Muscle of leg (tissue), 11 donors: ENCODE results near the gene LRCH3. TPM values are rescaled to one million over a fixed set of nuclear protein-coding genes. Genes with fewer than 3 reads are reported as not detected.

Experiments
- DNase-seq: peaks from one replicate; pipeline ENCODE4 v3.0.0; 2013
- H3K27ac ChIP-seq: one replicate; pipeline ENCODE4 v1.5.1; 2013; ENCODE audit warnings: mild to moderate bottlenecking, low read length, control low read depth
- H3K27me3 ChIP-seq: one replicate; pipeline ENCODE4 v1.6.1; 2013; ENCODE audit warnings: low read length; ENCODE audit not compliant: control insufficient read depth, insufficient read depth
- H3K36me3 ChIP-seq: one replicate; pipeline ENCODE4 v1.6.1; 2013; ENCODE audit warnings: low read length; ENCODE audit not compliant: control insufficient read depth, insufficient read depth
- H3K4me1 ChIP-seq: one replicate; pipeline ENCODE4 v1.6.1; 2013; ENCODE audit warnings: low read length; ENCODE audit not compliant: control insufficient read depth, insufficient read depth
- H3K4me3 ChIP-seq: one replicate; pipeline ENCODE4 v1.5.1; 2013; ENCODE audit warnings: low read length, control low read depth
- H3K9me3 ChIP-seq: replicated peaks from 2 replicates; pipeline ENCODE4 v1.6.1; 2013; ENCODE audit warnings: low read depth, low read length; ENCODE audit not compliant: control insufficient read depth
- WGBS: methylation state at CpG from one replicate; pipeline ENCODE4 v1.1.5; 2013; ENCODE audit warnings: missing lambda C conversion rate; ENCODE audit not compliant: insufficient coverage; 5-methylcytosine and 5-hydroxymethylcytosine counted together
- polyA plus RNA-seq, 8 donors: library from polyadenylated mRNA; unstranded; fragments of 120-200 nt; gene quantifications; one replicate each; pipeline versions ENCODE4 v1.2.1 to v1.2.3, GENCODE V29; 2013; ENCODE audit warnings: inconsistent platforms in 1 of 8, low replicate concordance in 1 of 8; ENCODE audit not compliant: insufficient read length in 8 of 8, insufficient read depth in 1 of 8
- total RNA-seq: library from RNA; stranded (reverse); fragments of 120-200 nt; gene quantifications from one replicate; pipeline ENCODE4 v1.2.4, GENCODE V29; 2013

Gene LRCH3
- total and polyA plus RNA-seq, 9 donors = 21.7 to 39.1 (median 27.8) TPM

DNA sequence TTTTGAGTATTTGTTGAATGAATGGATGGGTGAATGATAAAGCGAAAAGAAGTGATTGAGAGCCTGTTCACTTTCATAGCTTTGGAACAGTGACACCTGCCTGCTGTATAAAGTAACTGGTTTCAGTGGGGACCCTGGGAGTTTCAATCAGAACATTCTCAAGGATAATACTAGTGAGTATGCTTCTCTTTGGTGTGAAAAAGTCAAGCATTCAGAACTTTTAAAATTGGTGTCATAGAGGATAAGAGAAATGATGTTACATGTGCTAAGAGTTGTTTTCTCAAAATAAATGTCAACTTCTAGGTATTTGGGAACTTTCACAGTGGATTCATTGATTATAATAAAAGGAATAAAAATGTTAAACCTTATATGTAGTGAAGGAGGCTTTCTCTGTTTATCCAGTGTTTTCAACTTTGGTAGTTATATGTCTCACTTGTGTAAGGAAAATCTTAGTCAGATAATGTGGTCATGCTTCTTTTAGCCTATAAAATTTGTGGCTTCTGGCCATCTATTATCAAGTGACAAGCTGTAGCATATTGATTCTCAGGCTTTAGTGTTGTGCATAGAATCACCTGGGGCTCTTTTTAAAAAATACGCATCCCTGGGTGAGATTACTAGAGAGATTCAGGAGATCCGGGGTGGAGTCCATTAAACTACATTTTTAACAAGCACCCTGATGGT lies 11.9 kb downstream of the LRCH3 start:
- no peak overlapping the region for H3K27ac ChIP-seq
- no peak overlapping the region for H3K4me3 ChIP-seq
- DNase-seq = no peak
- peaks cover 3% of the 10 kb centered on the region for H3K4me1 ChIP-seq
- no peaks in the 10 kb centered on the region for H3K36me3 ChIP-seq
- no peaks in the 10 kb centered on the region for H3K9me3 ChIP-seq
- WGBS = 100% methylated on average over 1 of the region's 3 CpGs
- no peaks in the 10 kb centered on the region for H3K27me3 ChIP-seq

DNA sequence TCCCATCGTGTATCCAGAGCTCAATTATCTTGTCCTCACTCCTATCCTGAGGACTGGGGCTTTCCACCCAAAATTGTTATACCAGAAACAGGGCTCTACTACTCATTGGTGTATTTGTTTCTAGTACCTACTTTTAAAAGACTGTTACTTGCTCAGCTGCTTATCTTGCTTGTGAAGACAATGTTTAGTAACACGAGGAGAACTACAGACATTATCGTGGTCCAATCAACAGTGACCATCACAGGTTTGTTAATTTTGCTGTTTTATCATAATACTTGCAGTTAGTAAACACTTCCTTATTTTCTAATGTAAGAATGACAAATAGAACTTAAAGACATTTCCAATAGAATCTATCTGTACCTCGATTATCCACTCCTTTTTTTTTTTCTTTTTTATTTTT lies 13.5 kb downstream of the LRCH3 start:
- no CpG with 5 or more reads among the region's 4 CpGs for WGBS
- Histone ChIP-seq H3K27me3 (no peaks in the 10 kb centered on the region), H3K9me3 (no peaks in the 10 kb centered on the region), H3K36me3 (no peaks in the 10 kb centered on the region), H3K4me3 (no peak overlapping the region), H3K4me1 (no peaks in the 10 kb centered on the region), H3K27ac (no peak overlapping the region)
- no peak for DNase-seq

DNA sequence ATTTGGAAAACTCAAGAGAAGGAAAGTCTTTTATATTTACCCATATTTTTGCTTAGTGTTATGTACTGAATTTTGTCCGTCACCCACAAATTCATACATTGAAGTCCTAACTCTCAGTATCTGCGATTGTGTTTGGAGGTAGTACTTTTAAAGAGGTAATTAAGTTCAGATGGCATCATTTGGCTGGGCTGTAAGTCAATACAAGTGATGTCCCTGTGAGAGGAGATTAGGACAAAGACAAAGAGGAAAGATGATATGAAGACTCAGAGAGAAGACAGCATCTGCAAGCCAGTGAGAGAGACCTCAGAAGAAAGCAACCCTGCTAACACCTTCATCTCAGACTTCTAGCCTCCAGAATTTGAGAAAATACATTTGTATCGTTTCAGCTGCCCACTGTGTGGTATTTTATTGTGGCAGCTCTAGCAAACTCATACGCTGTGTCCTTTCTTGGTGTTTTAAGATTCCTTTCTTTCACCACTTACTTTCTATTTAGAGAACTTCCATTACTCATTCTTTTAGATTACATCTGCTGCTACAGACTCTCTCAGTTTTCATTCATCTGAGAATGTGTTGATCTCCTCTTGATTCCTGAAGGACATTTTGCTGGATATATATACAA lies 17.0 kb downstream of the LRCH3 start:
- no peak overlapping the region for H3K4me3 ChIP-seq
- no peak overlapping the region for H3K27ac ChIP-seq
- H3K27me3 ChIP-seq = no peaks in the 10 kb centered on the region
- WGBS = no CpG with 5 or more reads among the region's 4 CpGs
- H3K36me3 ChIP-seq = no peaks in the 10 kb centered on the region
- no peaks in the 10 kb centered on the region for H3K9me3 ChIP-seq
- H3K4me1 ChIP-seq = no peaks in the 10 kb centered on the region
- no peak for DNase-seq

DNA sequence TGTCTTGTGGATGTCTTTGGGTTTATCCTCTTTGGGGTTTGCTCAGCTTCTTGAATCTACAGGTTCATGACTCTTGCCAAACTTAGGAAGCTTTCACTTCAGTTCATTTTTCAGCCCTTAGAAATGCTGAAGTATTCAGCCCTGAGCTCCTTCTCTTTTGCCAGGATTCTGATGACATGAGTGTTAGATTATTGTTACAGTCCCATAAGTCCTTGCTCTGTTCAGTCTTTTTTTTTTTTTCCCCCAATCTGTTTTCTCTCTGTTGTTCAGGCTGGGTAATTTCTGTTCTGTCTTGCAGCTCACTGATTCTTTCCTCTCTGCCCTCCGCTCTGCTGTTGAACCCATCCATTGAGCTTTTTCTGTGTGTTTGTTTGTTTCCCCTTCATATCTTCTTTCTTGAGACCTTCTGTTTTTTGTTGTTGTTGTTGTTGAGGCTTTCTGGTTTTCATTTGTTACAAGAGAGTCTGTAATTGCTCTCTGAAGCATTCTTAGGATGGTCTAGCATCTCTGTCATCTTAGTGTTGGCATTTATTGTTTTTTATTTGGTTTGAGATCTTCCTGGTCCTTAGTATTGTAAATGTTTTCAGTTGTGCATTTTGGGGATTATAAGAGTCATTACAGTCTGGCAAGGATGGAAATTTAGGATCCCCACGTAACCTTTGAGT lies 18.4 kb downstream of the LRCH3 start:
- peak; percentile 82 for DNase-seq
- H3K4me1 ChIP-seq = no peaks in the 10 kb centered on the region
- H3K27ac ChIP-seq = peak overlapping the region; percentile 29

DNA sequence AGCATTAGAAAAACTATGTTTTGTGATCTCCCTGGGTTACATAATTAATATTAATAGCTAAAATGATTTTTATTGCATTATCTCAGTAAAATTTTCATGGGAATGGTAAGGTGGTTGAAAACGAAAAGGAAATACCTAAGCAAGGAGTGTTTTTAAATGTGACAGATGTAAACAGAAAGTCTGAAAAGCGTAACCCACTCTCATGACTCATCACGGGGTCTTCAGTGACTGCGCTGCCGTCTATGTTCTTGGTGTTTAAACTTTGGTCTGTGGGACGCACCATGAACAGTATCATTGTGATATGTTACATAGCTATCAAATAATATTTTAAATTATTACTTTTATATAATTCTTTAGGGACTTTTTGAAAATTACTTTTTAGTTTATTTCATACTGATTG lies 19.8 kb downstream of the LRCH3 start:
- H3K4me3 ChIP-seq = no peak overlapping the region
- 83% methylated on average over 1 of the region's 6 CpGs for WGBS
- H3K27ac ChIP-seq = peak overlapping the region; percentile 20
- no peaks in the 10 kb centered on the region for H3K4me1 ChIP-seq
- DNase-seq = no peak
- no peaks in the 10 kb centered on the region for H3K9me3 ChIP-seq
- H3K36me3 ChIP-seq = no peaks in the 10 kb centered on the region
- no peaks in the 10 kb centered on the region for H3K27me3 ChIP-seq

More for the DNA sequence above, 18.4 kb downstream of the LRCH3 start:
- Histone ChIP-seq H3K27me3 (no peaks in the 10 kb centered on the region), H3K9me3 (no peaks in the 10 kb centered on the region), H3K4me3 (no peak overlapping the region), H3K36me3 (no peaks in the 10 kb centered on the region)
- WGBS = 100% methylated on average over 1 of the region's 2 CpGs

DNA sequence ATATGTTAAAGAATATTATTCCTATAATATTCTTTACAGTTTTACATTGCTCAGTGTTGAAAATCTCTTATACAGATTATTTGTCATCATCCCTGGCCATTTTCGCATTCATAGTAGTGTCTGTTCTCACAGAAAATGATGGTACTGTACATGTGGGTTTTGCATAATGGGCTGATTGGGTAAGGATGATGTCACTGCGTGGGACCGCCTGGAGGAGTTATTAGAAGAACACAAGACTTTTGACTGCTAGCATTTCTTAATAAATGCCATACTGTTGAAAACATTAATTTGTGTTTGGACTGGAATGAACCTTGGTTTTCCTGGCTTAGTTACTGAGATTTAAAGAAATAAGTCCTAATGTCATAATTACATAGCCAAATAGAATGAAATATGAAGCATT lies 20.3 kb downstream of the LRCH3 start:
- H3K4me3 ChIP-seq = no peak overlapping the region
- no peak overlapping the region for H3K27ac ChIP-seq
- DNase-seq = peak; percentile 80
- no peaks in the 10 kb centered on the region for H3K36me3 ChIP-seq
- H3K27me3 ChIP-seq = no peaks in the 10 kb centered on the region
- H3K4me1 ChIP-seq = no peaks in the 10 kb centered on the region
- no CpG with 5 or more reads among the region's 3 CpGs for WGBS
- no peaks in the 10 kb centered on the region for H3K9me3 ChIP-seq

DNA sequence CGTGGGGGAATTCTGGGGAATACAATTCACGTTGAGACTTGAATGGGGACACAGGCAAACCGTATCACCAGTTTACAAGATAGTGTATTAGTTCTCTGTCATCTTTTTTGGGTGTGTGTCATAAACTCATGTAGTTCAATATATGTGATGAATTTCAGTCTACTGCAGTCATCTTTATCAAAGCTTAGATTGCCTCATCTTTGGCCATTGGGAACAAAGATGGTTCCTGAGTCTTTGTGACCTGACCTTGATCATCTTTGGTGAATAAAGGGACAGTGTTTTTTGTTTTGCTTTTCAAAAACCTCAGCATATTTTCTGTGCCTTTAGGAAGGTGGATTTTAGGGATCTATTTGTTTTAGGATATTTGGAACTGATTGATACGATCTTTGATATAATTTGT lies 23.3 kb downstream of the LRCH3 start:
- no peak for DNase-seq
- no CpG with 5 or more reads among the region's 4 CpGs for WGBS

DNA sequence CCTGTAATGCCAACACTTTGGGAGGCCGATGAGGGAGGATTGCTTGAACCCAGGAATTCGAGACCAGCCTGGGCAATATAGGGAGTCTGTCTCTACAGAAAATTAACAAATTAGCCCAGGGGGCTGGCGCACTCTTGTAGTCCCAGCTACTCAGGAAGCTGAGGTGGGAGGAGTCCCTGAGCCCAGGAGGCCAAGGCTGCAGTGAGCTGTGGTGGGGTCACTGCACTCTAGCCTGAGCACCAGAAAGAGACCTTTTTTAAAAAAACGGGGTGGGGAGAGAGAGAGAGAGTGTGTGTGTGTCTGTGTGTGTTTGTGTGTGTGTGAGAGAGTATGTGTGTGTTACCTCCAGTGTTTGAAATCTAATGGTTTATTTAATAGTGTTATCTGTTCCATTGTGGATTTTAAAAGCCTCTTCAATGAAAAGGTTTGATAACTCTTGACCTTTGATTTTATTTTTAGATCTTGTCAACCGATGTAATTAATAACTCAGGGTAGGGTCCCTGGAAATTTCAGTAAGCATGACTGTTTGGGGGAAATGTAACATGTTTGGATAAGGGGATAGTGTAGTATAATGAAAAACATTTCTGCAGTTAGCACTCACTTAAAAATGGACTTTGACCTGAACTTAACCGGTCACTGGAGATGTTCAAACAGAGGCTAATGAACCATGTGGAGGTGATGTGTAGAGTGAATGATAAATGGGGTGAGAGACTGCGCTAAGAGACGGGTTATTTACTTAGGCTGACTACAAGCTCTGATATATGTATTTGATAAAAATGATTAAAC lies 29.7 kb downstream of the LRCH3 start:
- no peaks in the 10 kb centered on the region for H3K27me3 ChIP-seq
- H3K9me3 ChIP-seq = no peaks in the 10 kb centered on the region
- no peaks in the 10 kb centered on the region for H3K4me1 ChIP-seq
- H3K27ac ChIP-seq = no peak overlapping the region
- H3K36me3 ChIP-seq = peaks cover 16% of the 10 kb centered on the region
- WGBS = 69% methylated on average over 4 of the region's 8 CpGs
- H3K4me3 ChIP-seq = no peak overlapping the region
- DNase-seq = no peak

More for the DNA sequence above, 23.3 kb downstream of the LRCH3 start:
- Histone ChIP-seq H3K27me3 (no peaks in the 10 kb centered on the region), H3K36me3 (no peaks in the 10 kb centered on the region), H3K4me3 (no peak overlapping the region), H3K27ac (no peak overlapping the region), H3K4me1 (no peaks in the 10 kb centered on the region), H3K9me3 (no peaks in the 10 kb centered on the region)

DNA sequence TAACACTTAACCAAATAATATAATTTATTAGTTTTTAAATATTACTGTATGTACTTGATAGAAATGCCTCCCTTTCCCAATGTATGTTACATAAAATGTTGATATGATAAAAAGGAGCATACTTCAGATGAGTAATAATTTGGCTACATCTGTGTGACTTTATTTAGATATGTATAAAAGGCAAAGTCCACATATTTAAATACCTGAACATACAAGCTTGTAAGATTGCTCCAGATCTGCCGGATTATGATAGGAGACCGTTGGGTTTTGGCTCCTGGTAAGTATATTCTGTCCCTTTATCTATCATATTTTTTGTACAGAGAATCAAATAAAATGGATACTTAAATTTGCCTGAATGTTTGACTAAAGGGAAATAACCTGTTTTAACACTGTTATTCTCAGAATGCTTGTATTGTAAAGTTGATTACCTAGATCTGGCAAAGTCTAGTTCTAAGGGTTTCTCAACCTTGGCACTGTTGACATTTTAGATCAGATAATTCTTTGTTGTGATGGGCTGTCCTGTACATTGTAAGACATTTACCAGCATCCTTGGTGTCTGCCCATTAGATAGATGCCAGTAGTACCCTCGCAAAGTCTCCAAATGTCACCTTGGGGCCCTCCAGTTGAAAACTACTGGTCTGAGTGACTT lies 38.5 kb downstream of the LRCH3 start:
- no peaks in the 10 kb centered on the region for H3K4me1 ChIP-seq
- H3K4me3 ChIP-seq = no peak overlapping the region
- no peak for DNase-seq
- H3K9me3 ChIP-seq = no peaks in the 10 kb centered on the region
- 100% methylated on average over 1 of the region's 3 CpGs for WGBS
- peaks cover 33% of the 10 kb centered on the region for H3K36me3 ChIP-seq
- no peaks in the 10 kb centered on the region for H3K27me3 ChIP-seq
- no peak overlapping the region for H3K27ac ChIP-seq
